HEK293T (cell line): ENCODE data around the gene ZMPSTE24.

Experiments
- BHLHE40 ChIP-seq: fragments of 450-650 bp; IDR thresholded peaks from 2 replicates; pipeline ENCODE4 v1.6.1; 2016; ENCODE audit warnings: mild to moderate bottlenecking, moderate library complexity, borderline replicate concordance
- ELF4 ChIP-seq: fragments of 450-650 bp; IDR thresholded peaks from 2 replicates; pipeline ENCODE4 v1.6.1; 2017; ENCODE audit warnings: antibody characterized with exemption
- FOXK2 ChIP-seq: fragments of 450-650 bp; IDR thresholded peaks from 2 replicates; pipeline ENCODE4 v1.6.1; 2016; ENCODE audit warnings: mild to moderate bottlenecking
- FOXM1 ChIP-seq: fragments of 450-650 bp; IDR thresholded peaks from 2 replicates; pipeline ENCODE4 v1.6.1; 2017; ENCODE audit warnings: mild to moderate bottlenecking, borderline replicate concordance
- LEF1 ChIP-seq: fragments of 450-650 bp; IDR thresholded peaks from 2 replicates; pipeline ENCODE4 v1.6.1; 2017; ENCODE audit warnings: mild to moderate bottlenecking, borderline replicate concordance
- SP1 ChIP-seq: fragments of 450-650 bp; IDR thresholded peaks from 2 replicates; pipeline ENCODE4 v1.6.1; 2017
- SUZ12 ChIP-seq: fragments of 450-650 bp; IDR thresholded peaks from 2 replicates; pipeline ENCODE4 v1.6.1; 2016; ENCODE audit warnings: mild to moderate bottlenecking
- ZNF384 ChIP-seq: fragments of 450-650 bp; IDR thresholded peaks from 2 replicates; pipeline ENCODE4 v1.6.1; 2016

GRCh38 chr1:40305871-40306270, 47.8 kb downstream of the ZMPSTE24 start:
- TF ChIP-seq ZNF384 (no peak), LEF1 (no peak), FOXM1 (no peak), FOXK2 (no peak), BHLHE40 (no peak), SP1 (no peak), ELF4 (no peak), SUZ12 (no peak)
